Measurements from ENCODE around the gene ADAMTS20. TPM values are rescaled to one million over a fixed set of nuclear protein-coding genes. Genes with fewer than 3 reads are reported as not detected.

Gene ADAMTS20
- total and polyA plus RNA-seq, 10 of the 15 experiments (the other 5 are each of a cell fraction or from before 2014, with no cell fraction given) = 0.33 TPM; not detected in 9

DNA sequence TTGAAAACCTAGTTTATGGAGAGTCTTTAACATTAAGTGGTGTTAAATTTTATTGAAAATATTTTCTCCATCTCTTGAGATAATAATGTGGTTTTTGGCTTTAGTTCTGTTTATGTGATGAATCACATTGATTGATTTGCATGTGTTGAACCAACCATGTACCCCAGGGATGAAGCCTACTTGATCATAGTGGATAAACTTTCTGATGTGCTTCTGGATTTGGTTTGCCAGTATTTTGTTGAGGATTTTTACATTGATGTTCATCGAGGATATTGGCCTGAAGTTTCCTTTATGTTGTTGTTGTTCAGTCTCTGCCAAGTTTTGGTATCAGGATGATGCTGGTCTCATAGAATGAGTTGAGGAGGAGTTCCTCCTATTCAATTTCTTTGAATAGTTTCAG lies 222.6 kb downstream of the ADAMTS20 start (continued):
- TF ChIP-seq ETV6 (conservative IDR thresholded peaks at IDR 0.05 in 1 of 2, IDR thresholded peaks at IDR 0.05 in 1 of 2; ENCODE audit: borderline replicate concordance in 1 of 2, low read depth in 1 of 2) (no peak), SIN3A (IDR thresholded peaks at IDR 0.05; ENCODE audit: low read depth, low read length) (no peak), LARP7 (IDR thresholded peaks at IDR 0.05) (no peak), EZH2 (IDR thresholded peaks at IDR 0.05; ENCODE audit: borderline replicate concordance, control insufficient read depth, low read depth, low read length) (no peak), IKZF1 (conservative IDR thresholded peaks at IDR 0.05) (no peak), POLR2AphosphoS2 (IDR thresholded peaks at IDR 0.05; ENCODE audit: low read depth, low read length) (no peak)
- TF ChIP-seq, protein P1, sequence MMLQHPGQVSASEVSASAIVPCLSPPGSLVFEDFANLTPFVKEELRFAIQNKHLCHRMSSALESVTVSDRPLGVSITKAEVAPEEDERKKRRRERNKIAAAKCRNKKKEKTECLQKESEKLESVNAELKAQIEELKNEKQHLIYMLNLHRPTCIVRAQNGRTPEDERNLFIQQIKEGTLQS (IDR thresholded peaks at IDR 0.05; ENCODE audit: borderline replicate concordance, extremely low read depth, low read depth, low read length) = no peak

DNA sequence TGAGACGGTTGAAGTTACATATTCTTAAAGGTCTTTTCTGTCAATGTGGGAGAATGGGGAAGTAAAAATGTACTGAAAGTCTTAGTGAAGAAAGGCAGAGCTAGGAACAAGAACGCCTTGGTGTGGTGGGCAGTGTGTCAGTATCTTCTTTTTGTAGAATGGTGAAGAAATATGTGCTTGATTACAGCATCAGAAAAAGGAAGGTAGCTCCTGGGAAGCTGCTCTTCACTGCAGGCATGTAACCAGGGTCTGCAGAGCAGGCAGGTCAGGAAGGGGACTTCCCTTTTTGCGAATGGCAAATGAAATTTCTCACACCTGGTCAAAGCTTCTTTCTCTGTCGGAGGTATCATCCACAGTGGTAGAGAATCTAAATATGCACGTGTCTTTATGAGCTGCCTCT lies 226.2 kb downstream of the ADAMTS20 start:
- ChIA-PET CTCF (interaction anchor here (4.9 kb wide), 1 partner anchor 11 kb away, joined by 38 read pairs; no protein-coding TSS in a partner anchor), POLR2A (no interaction called here), RAD21 (ENCODE audit: unreplicated experiment) (interaction anchor here (0.7 to 2.1 kb wide), 2 partner anchors 10 to 13 kb away, joined by 3 to 9 read pairs; no protein-coding TSS in a partner anchor), SMC1A (ENCODE audit: uncharacterized antibody, unreplicated experiment) (interaction anchor here (0.6 to 3.1 kb wide), 6 partner anchors 10 to 116 kb away, joined by 3 to 19 read pairs (median 4); no protein-coding TSS in a partner anchor)
- no peaks in the 10 kb centered on the region for H3K9me3 ChIP-seq (replicated peaks; ENCODE audit: control insufficient read depth, insufficient read depth, low read length)
- no peak overlapping the region for H2AFZ ChIP-seq (ENCODE audit: control insufficient read depth, low read depth, low read length)
- intact Hi-C loops (cut with micrococcal nuclease; ENCODE audit: unreplicated experiment) = no loop called here
- in situ Hi-C loops (cut with MboI) = no loop called here
- H3K79me2 ChIP-seq (ENCODE audit: control insufficient read depth, insufficient read depth, low read length) = no peaks in the 10 kb centered on the region
- no peak overlapping the region for H3K27ac ChIP-seq (ENCODE audit: control insufficient read depth, insufficient read depth)
- no TSS peak for BruUV-seq (replicated peaks)
- no peak for TF ChIP-seq MXI1 (IDR thresholded peaks at IDR 0.05; ENCODE audit: low read depth, low read length)
- TF ChIP-seq SPI1 (IDR thresholded peaks at IDR 0.05; ENCODE audit: borderline replicate concordance, insufficient read depth, low read depth, low read length) = peak; percentile 37; the same call in 1 of the 2 replicates
- TF ChIP-seq RB1 (IDR thresholded peaks at IDR 0.05; ENCODE audit: borderline replicate concordance) = no peak
- TF ChIP-seq, protein P2, sequence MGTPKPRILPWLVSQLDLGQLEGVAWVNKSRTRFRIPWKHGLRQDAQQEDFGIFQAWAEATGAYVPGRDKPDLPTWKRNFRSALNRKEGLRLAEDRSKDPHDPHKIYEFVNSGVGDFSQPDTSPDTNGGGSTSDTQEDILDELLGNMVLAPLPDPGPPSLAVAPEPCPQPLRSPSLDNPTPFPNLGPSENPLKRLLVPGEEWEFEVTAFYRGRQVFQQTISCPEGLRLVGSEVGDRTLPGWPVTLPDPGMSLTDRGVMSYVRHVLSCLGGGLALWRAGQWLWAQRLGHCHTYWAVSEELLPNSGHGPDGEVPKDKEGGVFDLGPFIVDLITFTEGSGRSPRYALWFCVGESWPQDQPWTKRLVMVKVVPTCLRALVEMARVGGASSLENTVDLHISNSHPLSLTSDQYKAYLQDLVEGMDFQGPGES (IDR thresholded peaks at IDR 0.05) = no peak
- peak in 1 of 2 experiments; percentile 39; a peak in 1 of 4 replicates for TF ChIP-seq BHLHE40 (IDR thresholded peaks at IDR 0.05; ENCODE audit: borderline replicate concordance in 1 of 2, low read depth in 2 of 2, low read length in 1 of 2)
- TF ChIP-seq RAD21 (IDR thresholded peaks at IDR 0.05; ENCODE audit: insufficient read depth, low read depth, low read length) = no peak
- peak in 1 of 2 experiments; percentile 30; a peak in 1 of 4 replicates for TF ChIP-seq IKZF2 (IDR thresholded peaks at IDR 0.05)
- TF ChIP-seq ASH2L (IDR thresholded peaks at IDR 0.05; ENCODE audit: borderline replicate concordance, low read depth) = no peak
- TF ChIP-seq, protein P3, sequence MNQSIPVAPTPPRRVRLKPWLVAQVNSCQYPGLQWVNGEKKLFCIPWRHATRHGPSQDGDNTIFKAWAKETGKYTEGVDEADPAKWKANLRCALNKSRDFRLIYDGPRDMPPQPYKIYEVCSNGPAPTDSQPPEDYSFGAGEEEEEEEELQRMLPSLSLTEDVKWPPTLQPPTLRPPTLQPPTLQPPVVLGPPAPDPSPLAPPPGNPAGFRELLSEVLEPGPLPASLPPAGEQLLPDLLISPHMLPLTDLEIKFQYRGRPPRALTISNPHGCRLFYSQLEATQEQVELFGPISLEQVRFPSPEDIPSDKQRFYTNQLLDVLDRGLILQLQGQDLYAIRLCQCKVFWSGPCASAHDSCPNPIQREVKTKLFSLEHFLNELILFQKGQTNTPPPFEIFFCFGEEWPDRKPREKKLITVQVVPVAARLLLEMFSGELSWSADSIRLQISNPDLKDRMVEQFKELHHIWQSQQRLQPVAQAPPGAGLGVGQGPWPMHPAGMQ (IDR thresholded peaks at IDR 0.05; ENCODE audit: borderline replicate concordance) = no peak
- H3K9ac ChIP-seq (ENCODE audit: control insufficient read depth, insufficient read depth, low read length) = no peak overlapping the region
- H3K4me3 ChIP-seq = no peak overlapping the region
- DNase-seq (ENCODE audit: low read depth, low spot score) (no peak), FAIRE-seq (no peak), ATAC-seq (peak; percentile 80)
- H3K27me3 ChIP-seq (replicated peaks in 1 of 2; ENCODE audit: control insufficient read depth in 2 of 2, insufficient read depth in 2 of 2, low read length in 1 of 2) = no peaks in the 10 kb centered on the region
- H3K4me2 ChIP-seq (ENCODE audit: control insufficient read depth, insufficient read depth) = no peak overlapping the region
- WGBS (ENCODE audit: insufficient coverage, insufficient replicate concordance, low lambda C conversion rate, missing lambda C conversion rate) = 1% methylated on average over 5 of the region's 5 CpGs
- no peaks in the 10 kb centered on the region for H3K36me3 ChIP-seq (ENCODE audit: control insufficient read depth in 2 of 2, insufficient read depth in 2 of 2, low read length in 1 of 2)
- H4K20me1 ChIP-seq (ENCODE audit: control insufficient read depth, insufficient read depth) = no peaks in the 10 kb centered on the region
- H3K4me1 ChIP-seq (ENCODE audit: control insufficient read depth, insufficient read depth, low read length) = no peaks in the 10 kb centered on the region

All from GM12878 (cell line).